Measurements from ENCODE around the gene MINK1. TPM values are rescaled to one million over a fixed set of nuclear protein-coding genes. Genes with fewer than 3 reads are reported as not detected.

MINK1 gene
- total RNA-seq, 1 experiment from 2014 or later: 68.8 TPM

- Histone ChIP-seq H3K9me3 (ENCODE audit: control insufficient read depth, low read depth, low read length) (no peaks in the 10 kb centered on the region), H3K27ac (ENCODE audit: insufficient read length, low read depth, low read length) (no peak overlapping the region), H3K79me1 (ENCODE audit: insufficient read depth, low read depth, low read length, poor library complexity, severe bottlenecking) (no peaks in the 10 kb centered on the region), H2BK5ac (ENCODE audit: insufficient read length, low read length) (no peak overlapping the region), H3K4me2 (ENCODE audit: insufficient read depth, insufficient read length, low read length) (no peak overlapping the region), H3K23me2 (ENCODE audit: insufficient read length, low read depth, low read length, poor library complexity, severe bottlenecking) (no peaks in the 10 kb centered on the region), H3K56ac (ENCODE audit: insufficient read length, low read depth, low read length) (no peak overlapping the region), H3K79me2 (ENCODE audit: insufficient read depth, low read length) (peaks cover 2% of the 10 kb centered on the region; the same call in 1 of the 2 replicates), H2BK20ac (ENCODE audit: low read depth, low read length, poor library complexity, severe bottlenecking) (no peak overlapping the region), H3K4me1 (ENCODE audit: insufficient read depth, low read length) (peaks cover 15% of the 10 kb centered on the region; the same call in 1 of the 2 replicates), H4K5ac (ENCODE audit: insufficient read length, low read depth, low read length) (no peak overlapping the region), H3K9ac (ENCODE audit: extremely low read depth, insufficient read length, low read length) (no peak overlapping the region), H3K18ac (ENCODE audit: insufficient read length, low read depth, low read length) (no peak overlapping the region), H4K8ac (replicated peaks; ENCODE audit: insufficient read length, low read depth, low read length) (no peak overlapping the region), H3T11ph (ENCODE audit: low read length) (no peak overlapping the region), H2AK5ac (ENCODE audit: insufficient read length, low read length) (no peak overlapping the region), H3K23ac (ENCODE audit: insufficient read length, low read depth, low read length) (no peak overlapping the region), H2AFZ (ENCODE audit: low read length) (no peak overlapping the region), H2BK120ac (ENCODE audit: low read depth, low read length, poor library complexity, severe bottlenecking) (no peak overlapping the region), H4K20me1 (ENCODE audit: control insufficient read depth, insufficient read depth, insufficient read length) (no peaks in the 10 kb centered on the region), H3K14ac (ENCODE audit: insufficient read depth, low read length) (peak overlapping the region; percentile 50; the same call in 1 of the 2 replicates), H4K91ac (ENCODE audit: insufficient read length, low read depth, low read length) (no peak overlapping the region), H3K4ac (ENCODE audit: low read depth, low read length) (no peak overlapping the region), H2BK12ac (ENCODE audit: insufficient read length, low read depth, low read length) (no peak overlapping the region), H2BK15ac (ENCODE audit: low read depth, low read length) (no peak overlapping the region), H3K27me3 (ENCODE audit: insufficient read depth, low read length) (no peaks in the 10 kb centered on the region; the same call in 1 of the 2 replicates)
- no peak for DNase-seq
- WGBS (ENCODE audit: extremely low coverage, insufficient read length, low lambda C conversion rate): no CpG with 5 or more reads among the region's 5 CpGs
- peak overlapping the region; percentile 70 to 89 (median 81) for H3K27ac Mint-ChIP-seq
- peak overlapping the region in 1 of 2 experiments; percentile 39; a peak in 3 of 5 replicates for H3K4me3 Mint-ChIP-seq
- H3K4me1 Mint-ChIP-seq: peaks cover 71 to 75% of the 10 kb centered on the region in 2 experiments
- H3K9me3 Mint-ChIP-seq: no peaks in the 10 kb centered on the region
- H3K36me3 Mint-ChIP-seq (ENCODE audit: insufficient read depth in 1 of 3, low read depth in 3 of 3): peaks cover 0 to 17% (median 5%) of the 10 kb centered on the region in 3 experiments; a peak in 4 of 7 replicates
- no peaks in the 10 kb centered on the region for H3K27me3 Mint-ChIP-seq (ENCODE audit: low read depth)
- TF ChIP-seq, protein P1, sequence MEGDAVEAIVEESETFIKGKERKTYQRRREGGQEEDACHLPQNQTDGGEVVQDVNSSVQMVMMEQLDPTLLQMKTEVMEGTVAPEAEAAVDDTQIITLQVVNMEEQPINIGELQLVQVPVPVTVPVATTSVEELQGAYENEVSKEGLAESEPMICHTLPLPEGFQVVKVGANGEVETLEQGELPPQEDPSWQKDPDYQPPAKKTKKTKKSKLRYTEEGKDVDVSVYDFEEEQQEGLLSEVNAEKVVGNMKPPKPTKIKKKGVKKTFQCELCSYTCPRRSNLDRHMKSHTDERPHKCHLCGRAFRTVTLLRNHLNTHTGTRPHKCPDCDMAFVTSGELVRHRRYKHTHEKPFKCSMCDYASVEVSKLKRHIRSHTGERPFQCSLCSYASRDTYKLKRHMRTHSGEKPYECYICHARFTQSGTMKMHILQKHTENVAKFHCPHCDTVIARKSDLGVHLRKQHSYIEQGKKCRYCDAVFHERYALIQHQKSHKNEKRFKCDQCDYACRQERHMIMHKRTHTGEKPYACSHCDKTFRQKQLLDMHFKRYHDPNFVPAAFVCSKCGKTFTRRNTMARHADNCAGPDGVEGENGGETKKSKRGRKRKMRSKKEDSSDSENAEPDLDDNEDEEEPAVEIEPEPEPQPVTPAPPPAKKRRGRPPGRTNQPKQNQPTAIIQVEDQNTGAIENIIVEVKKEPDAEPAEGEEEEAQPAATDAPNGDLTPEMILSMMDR (conservative IDR thresholded peaks at IDR 0.05): no peak
These were observed 21.1 kb downstream of the MINK1 start for GRCh38 chr17:4854111-4854681.
